GM12872 (cell line): Measurements from ENCODE around the gene TOR1B.

Experiments used
- CTCF ChIP-seq: IDR thresholded peaks from 3 replicates; pipeline ENCODE4 v1.5.1; 2011; ENCODE audit warnings: low read depth, mild to moderate bottlenecking, low read length, moderate library complexity; ENCODE audit not compliant: insufficient read depth

The TOR1B gene

GRCh38 chr9:129835860-129836223, 32.9 kb downstream of the TOR1B start:
- no peak for TF ChIP-seq CTCF

- TF ChIP-seq CTCF = no peak
Observed at GRCh38 chr9:129836311-129837007, 33.5 kb downstream of the TOR1B start.

GRCh38 chr9:129838707-129839259, 35.8 kb downstream of the TOR1B start:
- TF ChIP-seq CTCF = no peak

GRCh38 chr9:129839324-129840023, 36.5 kb downstream of the TOR1B start:
- TF ChIP-seq CTCF = no peak

- TF ChIP-seq CTCF = no peak
Observed at GRCh38 chr9:129840034-129840433, 37.0 kb downstream of the TOR1B start.

- no peak for TF ChIP-seq CTCF
Observed at GRCh38 chr9:129841071-129841470, 38.1 kb downstream of the TOR1B start.

- TF ChIP-seq CTCF = no peak
Observed at GRCh38 chr9:129845373-129845772, 42.4 kb downstream of the TOR1B start.
